GM19395 (cell line): ENCODE data around the gene PDSS2.
"Not testable (repeated sequence)": the region's sequence is repeated elsewhere in the genome, so short reads cannot be mapped to it uniquely, and the experiment has no call there.

Source experiments
- ATAC-seq: cut with Tn5 transposase; IDR thresholded peaks from one replicate; pipeline ENCODE4 v1.9.1; 2021; ENCODE audit warnings: mild to moderate bottlenecking, moderate library complexity; ENCODE audit not compliant: unreplicated experiment

PDSS2 gene

GRCh38 chr6:107280001-107280400, 179.4 kb downstream of the PDSS2 start:
- not testable (repeated sequence) for ATAC-seq

GRCh38 chr6:107275330-107275865, 184.0 kb downstream of the PDSS2 start:
- no peak for ATAC-seq

DNA sequence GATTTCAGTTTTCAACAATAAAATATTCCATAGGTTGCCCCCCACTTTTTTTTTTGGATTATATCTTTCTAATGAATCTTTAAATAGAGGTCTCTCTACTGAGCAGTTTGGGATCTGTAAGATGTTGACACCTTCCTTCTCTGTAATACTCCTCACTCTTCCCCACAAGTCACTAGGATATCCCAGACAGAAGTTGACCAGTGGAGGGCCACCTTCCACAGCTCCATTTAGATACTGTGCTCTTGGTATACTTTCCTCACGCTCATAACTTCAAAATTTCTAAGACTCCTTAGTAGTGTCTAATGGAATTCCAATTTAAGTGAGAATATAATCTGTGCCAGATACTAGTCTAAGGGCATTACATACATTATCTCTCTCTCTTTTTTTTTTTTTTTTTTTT, 185.1 kb downstream of the PDSS2 start:
- no peak for ATAC-seq

- no peak for ATAC-seq
Observed at GRCh38 chr6:107272246-107272645, 187.1 kb downstream of the PDSS2 start.

DNA sequence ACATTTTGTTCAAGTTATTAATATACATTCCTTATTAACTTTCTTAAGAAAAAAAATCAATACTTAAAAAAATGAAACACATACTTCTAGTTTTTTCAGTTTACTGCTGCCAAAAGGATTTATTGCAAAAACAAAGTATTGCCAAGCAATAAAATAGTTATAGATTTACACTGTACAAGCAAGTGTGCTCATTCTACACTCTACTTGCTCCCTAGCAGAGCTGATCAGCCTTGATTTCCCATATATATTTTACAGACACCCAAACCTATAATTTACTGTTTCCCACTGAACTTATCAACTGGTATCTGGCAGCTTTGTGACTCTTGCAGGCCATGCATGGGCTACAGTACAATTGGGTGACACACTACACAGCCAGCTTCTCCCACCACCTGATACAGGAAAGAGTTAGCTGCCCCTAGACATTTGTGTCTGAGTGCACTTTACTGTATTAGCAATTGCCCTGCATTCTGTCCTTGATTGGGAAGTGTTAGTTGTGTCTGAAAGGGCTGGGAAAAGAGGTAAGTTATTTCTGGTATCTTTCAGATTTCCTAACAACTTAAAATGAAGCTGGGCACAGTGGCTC, 188.1 kb downstream of the PDSS2 start:
- ATAC-seq: no peak

- ATAC-seq: no peak
Observed at GRCh38 chr6:107267634-107268033, 191.7 kb downstream of the PDSS2 start.

- ATAC-seq: no peak
Observed at GRCh38 chr6:107267006-107267405, 192.4 kb downstream of the PDSS2 start.

DNA sequence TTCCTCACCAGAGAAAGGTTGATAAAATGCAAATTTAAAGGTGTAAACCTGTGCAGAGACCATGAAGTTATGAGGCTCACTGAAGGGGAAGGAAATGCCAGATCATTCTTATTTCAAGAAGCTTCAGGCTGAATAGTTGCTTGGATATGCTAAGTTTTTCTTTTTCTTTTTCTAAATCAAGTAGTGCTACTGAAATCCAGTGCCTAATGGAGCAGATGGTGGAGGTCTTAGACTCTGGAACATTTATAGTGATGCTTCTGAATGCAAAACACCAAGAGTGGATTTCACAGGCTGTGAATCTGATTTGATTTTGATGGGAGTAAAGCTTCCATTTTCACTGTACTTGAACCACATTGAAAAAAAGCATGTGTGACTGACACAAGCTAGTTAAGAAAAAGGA, 192.8 kb downstream of the PDSS2 start:
- ATAC-seq: no peak

DNA sequence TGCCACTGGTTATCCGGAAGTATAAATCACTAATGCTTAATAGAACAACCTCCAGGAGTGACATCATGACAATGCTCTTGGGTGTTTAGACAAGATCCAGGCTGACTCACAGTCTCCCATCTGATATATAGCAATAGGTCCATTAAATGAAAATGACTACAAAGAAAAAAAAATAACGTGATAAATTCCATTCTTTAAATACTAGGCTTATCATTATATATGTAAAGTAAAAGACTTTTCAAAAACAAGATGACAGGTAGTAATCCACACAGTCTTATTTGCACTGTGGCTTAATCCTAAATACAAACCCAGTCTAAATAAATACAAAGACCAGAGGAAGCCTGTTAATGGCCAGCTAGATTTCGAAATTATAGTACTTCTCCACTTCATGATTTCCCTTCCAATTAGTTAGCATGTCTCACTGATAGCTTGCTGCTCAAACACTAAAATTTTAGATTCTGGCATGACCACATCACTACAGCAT, 195.0 kb downstream of the PDSS2 start:
- no peak for ATAC-seq

GRCh38 chr6:107259951-107260350, 199.4 kb downstream of the PDSS2 start:
- no peak for ATAC-seq

DNA sequence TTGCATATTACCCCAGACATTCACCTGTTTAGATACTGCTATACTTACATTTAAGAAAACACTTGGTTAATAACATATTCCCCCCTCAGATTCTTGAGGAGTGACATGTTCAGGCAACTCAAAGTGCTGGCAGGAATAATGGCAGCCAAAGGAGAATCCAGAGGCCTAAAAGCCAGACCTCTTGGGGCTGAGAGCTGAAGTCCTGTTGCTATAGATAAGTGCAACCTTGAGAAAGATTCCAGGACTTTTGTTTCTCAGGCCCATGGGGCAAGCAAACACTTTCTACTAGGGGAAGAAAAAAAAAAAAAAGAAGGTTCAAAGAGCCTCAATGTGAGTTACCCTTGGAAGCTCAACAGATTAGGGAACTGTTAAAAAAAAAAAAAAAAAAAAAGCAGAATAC, 211.2 kb downstream of the PDSS2 start:
- ATAC-seq: no peak

GRCh38 chr6:107246972-107247615, 212.3 kb downstream of the PDSS2 start:
- no peak for ATAC-seq

DNA sequence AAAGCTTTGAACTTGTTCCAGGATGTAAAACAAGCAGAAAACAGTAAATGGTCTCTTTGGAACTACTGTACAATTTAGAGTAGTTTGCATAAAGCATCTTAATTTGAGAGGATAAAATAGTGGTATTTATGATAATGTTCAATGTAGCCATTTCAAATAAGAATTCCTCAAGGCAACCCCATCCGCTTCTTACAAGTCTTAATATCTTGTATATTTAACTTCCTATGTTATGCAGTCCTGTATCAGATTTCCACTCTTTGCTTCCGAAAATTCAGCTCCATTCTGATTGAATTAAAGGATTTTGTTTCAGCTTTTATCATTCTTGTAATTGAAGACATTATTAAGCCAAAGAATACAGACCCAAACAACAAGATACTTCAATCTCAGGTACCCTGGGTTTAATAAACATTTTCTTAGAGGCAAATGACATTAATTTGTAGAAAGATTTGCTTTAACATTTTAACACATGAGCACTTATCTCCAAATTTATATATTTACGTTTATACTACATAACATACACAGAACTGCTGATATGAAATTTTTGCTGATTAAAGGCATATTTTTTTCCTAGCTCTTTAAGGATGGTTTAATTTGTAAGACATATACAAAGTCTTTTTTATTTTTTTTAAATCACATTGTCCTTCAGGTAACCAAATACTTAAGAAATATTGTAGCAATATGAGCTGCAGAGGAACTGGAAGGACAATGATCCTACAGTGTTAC, 213.0 kb downstream of the PDSS2 start:
- no peak for ATAC-seq

DNA sequence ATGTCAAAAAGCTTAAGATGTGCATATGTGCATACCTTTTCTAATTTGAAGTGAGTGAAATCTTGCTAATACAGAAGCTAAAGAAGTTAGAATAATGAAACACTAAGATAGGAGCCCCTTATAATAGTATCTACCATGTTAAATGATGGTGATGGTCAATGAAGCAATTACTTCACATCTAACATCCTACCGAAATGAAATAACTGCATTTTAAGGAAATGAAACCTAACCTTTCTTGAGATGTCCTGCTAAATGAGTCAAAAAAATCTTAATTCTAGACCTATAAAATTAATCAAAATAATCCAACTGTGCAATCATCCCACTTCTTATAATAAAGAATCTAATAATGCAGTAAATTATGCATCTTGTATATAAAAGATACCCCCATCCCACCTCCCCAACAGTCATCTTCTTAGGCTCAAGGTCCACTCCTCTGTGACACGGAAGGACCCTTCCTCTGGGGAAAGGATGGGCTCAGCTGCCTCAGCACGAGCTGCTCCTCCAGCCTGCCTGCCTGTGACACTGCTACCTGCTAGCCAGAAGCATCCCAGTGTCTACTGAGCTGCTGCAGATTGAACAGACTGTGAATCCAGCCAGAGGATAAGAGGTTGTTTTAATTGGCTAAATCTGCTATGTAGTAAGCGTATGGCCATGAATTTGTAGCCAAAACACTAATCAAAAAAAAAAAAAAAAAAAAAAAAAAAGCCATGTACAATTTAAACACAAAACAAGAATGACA, 214.5 kb downstream of the PDSS2 start:
- ATAC-seq: no peak

- no peak for ATAC-seq
Observed at GRCh38 chr6:107244082-107244741, 215.2 kb downstream of the PDSS2 start.

GRCh38 chr6:107243471-107243870, 215.9 kb downstream of the PDSS2 start:
- ATAC-seq: no peak

GRCh38 chr6:107237992-107238660, 221.2 kb downstream of the PDSS2 start:
- ATAC-seq: no peak

DNA sequence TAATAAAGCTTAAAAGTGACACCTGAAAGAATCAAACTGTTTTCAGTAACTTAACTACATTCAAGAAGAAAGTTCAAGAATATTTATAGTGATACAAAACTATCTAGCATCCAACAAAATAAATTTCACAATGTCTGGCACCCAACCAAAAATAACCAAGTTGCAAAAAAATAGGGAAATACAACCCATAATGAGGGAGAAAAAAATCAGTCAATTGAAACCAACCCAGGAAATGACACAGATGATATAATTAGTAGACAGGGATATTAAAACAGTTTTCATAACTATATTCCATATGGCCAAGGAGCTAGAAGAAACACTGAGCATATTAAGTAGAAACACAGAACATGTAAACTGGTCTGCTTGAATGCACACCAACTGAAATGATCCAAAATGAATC, 223.9 kb downstream of the PDSS2 start:
- ATAC-seq: no peak

GRCh38 chr6:107235007-107235406, 224.4 kb downstream of the PDSS2 start:
- ATAC-seq: no peak

- ATAC-seq: no peak
Observed at GRCh38 chr6:107231243-107231642, 228.1 kb downstream of the PDSS2 start.
